Mucosa of gallbladder (tissue), 1 donor: ENCODE results near the gene PPL. TPM values are rescaled to one million over a fixed set of nuclear protein-coding genes. Genes with fewer than 3 reads are reported as not detected.
"Not testable (repeated sequence)": the region's sequence is repeated elsewhere in the genome, so short reads cannot be mapped to it uniquely, and the experiment has no call there.

Experiments used
- DNase-seq: peaks from one replicate; pipeline ENCODE4 v3.0.0-alpha.2; 2020; ENCODE audit warnings: low spot score
- total RNA-seq: library from RNA; stranded (reverse); gene quantifications from one replicate; pipeline ENCODE4 v1.2.1, GENCODE V29; 2021
- donor health status: DM: no; HTN: no; CAD: no.

Gene PPL
- total RNA-seq, 1 donor from 2014 or later: 62.2 TPM

GRCh38 chr16:4960579-4960978 is 23.6 kb upstream of the PPL start:
- no peak for DNase-seq

GRCh38 chr16:4958510-4959438 is 21.8 kb upstream of the PPL start:
- DNase-seq: no peak

GRCh38 chr16:4957720-4958509 is 21.0 kb upstream of the PPL start, which contains the start of gene SEC14L5:
Gene SEC14L5 (plus strand): TSS chr16:4958330. CDS start chr16:4959324, 994 bp downstream.
- peak; percentile 98 for DNase-seq

- DNase-seq: no peak
Measured at GRCh38 chr16:4957420-4957719, 20.4 kb upstream of the PPL start.

- DNase-seq: no peak
Measured at GRCh38 chr16:4954714-4955113, 17.8 kb upstream of the PPL start.

- DNase-seq: not testable (repeated sequence)
Measured at GRCh38 chr16:4951583-4951982, 14.6 kb upstream of the PPL start.

GRCh38 chr16:4949986-4950385 is 13.0 kb upstream of the PPL start:
- DNase-seq: no peak

GRCh38 chr16:4948903-4949766 is 12.2 kb upstream of the PPL start:
- no peak for DNase-seq

- DNase-seq: no peak
Measured at GRCh38 chr16:4947722-4948503, 11.0 kb upstream of the PPL start.

- DNase-seq: no peak
Measured at GRCh38 chr16:4946917-4947316, 10.0 kb upstream of the PPL start.

GRCh38 chr16:4945560-4946502 is 8.9 kb upstream of the PPL start:
- DNase-seq: no peak

- DNase-seq: peak; percentile 92
Measured at GRCh38 chr16:4944333-4945281, 7.7 kb upstream of the PPL start.

- no peak for DNase-seq
Measured at GRCh38 chr16:4942481-4942880, 5.5 kb upstream of the PPL start.

GRCh38 chr16:4940719-4941118 is 3.8 kb upstream of the PPL start:
- DNase-seq: no peak

- no peak for DNase-seq
Measured at GRCh38 chr16:4938683-4939030, 1.7 kb upstream of the PPL start.

GRCh38 chr16:4937782-4938682 is 1.1 kb upstream of the PPL start:
- DNase-seq: no peak

GRCh38 chr16:4936181-4936990 is 562 bp downstream of the PPL start:
- no peak for DNase-seq
